ENCODE measurements around the gene MINK1. TPM values are rescaled to one million over a fixed set of nuclear protein-coding genes. Genes with fewer than 3 reads are reported as not detected.
A peak's percentile ranks its signal among the peaks of the same experiment; 100 is the strongest.

MINK1 gene
- total RNA-seq, 1 donor: 38.4 TPM

DNA sequence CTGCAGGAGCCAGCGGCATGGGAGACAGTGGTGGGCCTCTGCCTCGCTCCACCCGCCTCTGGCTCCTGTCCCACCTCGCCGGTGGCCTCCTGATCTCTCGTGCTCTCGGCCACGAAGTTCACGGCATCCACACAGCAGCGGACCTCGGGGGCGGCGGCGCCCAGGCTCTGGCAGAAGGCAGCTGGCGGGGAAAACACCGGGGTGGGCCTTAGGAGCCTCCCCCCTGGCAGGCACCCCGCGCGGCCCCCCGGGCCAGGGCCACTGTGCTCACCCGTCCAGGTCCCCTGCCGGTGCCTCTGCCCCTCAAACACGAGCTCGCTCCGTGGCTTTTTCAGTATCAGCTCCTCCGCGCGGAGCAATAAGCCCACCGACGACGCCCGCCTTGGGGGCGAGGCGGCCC, 65.8 kb downstream of the MINK1 start:
- TF ChIP-seq, protein P1, sequence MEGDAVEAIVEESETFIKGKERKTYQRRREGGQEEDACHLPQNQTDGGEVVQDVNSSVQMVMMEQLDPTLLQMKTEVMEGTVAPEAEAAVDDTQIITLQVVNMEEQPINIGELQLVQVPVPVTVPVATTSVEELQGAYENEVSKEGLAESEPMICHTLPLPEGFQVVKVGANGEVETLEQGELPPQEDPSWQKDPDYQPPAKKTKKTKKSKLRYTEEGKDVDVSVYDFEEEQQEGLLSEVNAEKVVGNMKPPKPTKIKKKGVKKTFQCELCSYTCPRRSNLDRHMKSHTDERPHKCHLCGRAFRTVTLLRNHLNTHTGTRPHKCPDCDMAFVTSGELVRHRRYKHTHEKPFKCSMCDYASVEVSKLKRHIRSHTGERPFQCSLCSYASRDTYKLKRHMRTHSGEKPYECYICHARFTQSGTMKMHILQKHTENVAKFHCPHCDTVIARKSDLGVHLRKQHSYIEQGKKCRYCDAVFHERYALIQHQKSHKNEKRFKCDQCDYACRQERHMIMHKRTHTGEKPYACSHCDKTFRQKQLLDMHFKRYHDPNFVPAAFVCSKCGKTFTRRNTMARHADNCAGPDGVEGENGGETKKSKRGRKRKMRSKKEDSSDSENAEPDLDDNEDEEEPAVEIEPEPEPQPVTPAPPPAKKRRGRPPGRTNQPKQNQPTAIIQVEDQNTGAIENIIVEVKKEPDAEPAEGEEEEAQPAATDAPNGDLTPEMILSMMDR (IDR thresholded peaks at IDR 0.05; ENCODE audit: insufficient read depth, low read length): no peak
- DNase-seq (ENCODE audit: low read depth): no peak
- H3K4me3 ChIP-seq (ENCODE audit: low read depth, low read length): peak overlapping the region; percentile 63

DNA sequence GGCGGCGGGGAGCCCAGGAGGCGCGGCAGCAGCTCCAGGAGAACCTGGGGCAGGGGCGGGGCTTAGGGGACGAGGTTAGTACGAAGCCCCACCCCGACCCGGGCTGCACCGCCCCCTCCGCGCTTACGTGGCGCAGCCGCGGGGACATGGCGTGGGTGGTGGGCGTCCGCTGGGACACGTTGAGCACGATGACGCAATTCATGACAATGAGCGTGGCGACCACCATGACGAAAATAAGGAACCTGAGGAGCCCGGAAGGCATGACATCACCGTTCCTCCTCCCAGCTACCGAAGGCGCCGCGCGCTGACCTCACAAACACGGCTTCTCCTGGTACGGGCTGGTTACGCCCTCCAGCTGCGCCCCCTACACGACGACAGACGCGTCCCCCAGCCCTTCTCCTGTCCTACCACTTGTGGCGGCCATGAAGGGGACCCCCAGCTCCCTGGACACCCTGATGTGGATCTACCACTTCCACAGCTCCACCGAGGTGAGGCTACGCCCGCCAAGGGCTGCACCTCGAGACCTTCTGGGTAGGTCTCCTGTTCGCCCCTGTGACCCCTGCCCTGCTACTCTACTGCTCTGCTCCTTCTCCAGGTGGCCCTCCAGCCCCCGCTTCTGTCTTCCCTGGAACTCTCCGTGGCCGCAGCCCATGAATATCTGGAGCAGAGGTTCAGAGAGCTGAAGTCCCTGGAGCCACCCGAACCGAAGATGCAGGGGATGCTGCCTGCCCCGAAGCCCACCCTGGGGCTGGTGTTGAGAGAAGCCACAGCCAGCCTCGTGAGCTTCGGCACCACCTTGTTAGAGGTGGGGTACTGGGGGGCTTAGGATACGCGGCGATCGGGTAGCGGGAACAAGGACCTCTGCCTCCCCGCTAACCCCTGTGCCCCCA, 66.4 kb downstream of the MINK1 start, which contains the start of gene C17orf107:
Gene C17orf107, plus strand, starts transcription at position 196 of the 890 bp plus-strand sequence. Its CDS starts 227 bp downstream, at position 423.
- peak within 1 kb of the TSS; percentile 63 for H3K4me3 ChIP-seq (ENCODE audit: low read depth, low read length)
- TF ChIP-seq, protein P1 (IDR thresholded peaks at IDR 0.05; ENCODE audit: insufficient read depth, low read length): no peak
- DNase-seq (ENCODE audit: low read depth): peak; percentile 68

DNA sequence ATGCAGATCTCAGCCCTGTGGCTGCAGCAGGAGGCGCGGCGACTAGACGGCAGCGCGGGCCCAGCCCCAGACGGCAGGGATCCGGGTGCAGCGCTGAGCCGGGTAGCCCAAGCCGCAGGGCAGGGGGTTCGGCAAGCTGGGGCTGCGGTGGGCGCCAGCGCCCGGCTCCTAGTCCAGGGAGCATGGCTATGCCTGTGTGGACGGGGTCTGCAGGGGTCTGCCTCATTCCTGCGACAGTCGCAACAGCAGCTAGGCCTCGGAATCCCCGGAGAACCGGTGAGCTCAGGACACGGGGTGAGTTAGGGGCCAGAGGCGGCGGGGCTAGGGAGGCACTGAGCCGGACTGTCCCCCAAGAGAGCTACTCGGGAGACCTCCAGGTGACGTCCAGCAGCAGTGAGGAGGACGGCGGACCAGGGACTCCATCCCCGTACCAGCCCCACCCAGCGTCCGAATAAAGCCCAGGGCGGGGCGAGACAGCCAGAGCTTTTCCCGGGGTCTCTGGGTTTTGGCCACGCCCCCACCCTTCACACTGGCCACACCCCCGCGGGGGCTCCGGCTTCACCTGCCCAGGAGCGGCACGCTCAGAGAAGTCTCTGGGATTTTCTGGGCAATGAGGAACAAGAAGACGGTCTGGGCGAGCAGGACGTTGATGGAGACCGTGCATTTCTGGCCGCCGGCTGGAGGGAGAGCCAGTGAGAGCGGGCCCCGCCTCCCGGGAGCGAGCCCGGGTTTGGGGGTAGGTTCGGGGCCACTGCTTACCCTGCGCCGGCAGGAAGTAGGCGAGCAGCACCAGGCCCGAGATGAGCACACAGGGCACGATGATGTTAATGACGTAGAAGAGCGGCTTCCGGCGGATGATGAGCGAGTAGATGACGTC, 67.3 kb downstream of the MINK1 start:
- no peak for DNase-seq (ENCODE audit: low read depth)
- TF ChIP-seq, protein P1 (IDR thresholded peaks at IDR 0.05; ENCODE audit: insufficient read depth, low read length): no peak
- H3K4me3 ChIP-seq (ENCODE audit: low read depth, low read length): no peak overlapping the region

DNA sequence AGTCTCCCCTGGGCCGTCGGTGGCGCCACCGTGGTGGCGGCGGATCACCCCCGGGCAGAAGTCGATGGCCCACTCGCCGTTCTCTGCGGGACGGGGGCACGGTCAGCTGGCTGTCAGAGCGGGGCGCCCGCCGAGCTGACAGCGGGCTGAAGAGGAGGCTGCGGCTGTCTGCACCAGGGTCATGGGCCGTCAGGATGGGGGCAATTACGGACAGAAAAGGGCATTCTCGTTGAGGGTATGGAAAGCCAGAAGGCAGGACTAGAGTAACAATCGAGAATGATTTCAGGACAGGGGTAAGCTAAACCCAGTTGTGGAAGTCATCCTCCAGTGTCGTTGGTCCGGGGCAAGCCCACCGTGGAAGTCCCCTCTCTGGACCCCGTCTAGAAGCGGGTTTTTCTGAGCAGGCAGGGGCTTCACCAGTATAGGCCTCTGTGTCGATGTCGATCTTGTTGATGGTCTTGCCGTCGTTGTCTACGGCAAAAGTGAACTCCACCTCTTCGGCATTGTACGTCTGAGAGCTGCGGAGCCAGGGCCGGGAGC, 68.0 kb downstream of the MINK1 start:
- TF ChIP-seq, protein P1 (IDR thresholded peaks at IDR 0.05; ENCODE audit: insufficient read depth, low read length): no peak
- no peak for DNase-seq (ENCODE audit: low read depth)
- H3K4me3 ChIP-seq (ENCODE audit: low read depth, low read length): no peak overlapping the region

DNA sequence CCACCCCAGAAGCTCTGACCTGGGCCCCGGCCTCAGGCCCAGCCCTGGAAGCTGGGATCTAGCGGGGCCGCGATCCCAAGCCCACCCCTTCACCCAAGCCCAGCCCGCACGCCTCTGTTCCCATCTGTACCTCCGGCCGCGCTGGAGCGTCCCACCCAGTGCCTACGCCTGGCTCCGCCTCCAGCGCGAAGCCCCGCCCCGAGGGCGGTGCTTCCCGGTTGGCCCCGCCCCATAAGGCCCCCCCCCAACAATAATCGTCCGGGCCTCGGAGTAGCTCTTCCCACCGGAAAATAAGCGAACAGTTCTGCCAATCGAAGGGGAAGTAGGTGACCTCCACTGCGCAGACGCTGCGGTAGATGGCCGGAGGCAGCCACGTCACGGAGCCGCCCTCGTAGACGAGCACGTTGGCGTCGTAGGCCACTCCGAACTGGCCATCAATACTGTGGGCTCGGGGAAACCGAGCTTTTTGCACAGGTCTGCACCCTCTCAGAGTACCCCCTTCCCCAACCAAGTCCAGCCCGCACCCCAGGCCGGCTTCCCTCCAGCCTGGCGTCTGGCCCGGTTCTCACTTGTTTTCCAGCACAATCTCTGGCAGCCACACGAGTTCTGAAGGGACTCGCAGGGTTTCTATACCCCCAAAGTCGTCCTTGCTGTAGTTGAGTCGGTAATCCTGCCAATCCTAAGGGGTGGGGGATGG, 68.7 kb downstream of the MINK1 start:
- no peak overlapping the region for H3K4me3 ChIP-seq (ENCODE audit: low read depth, low read length)
- TF ChIP-seq, protein P1 (IDR thresholded peaks at IDR 0.05; ENCODE audit: insufficient read depth, low read length): no peak
- no peak for DNase-seq (ENCODE audit: low read depth)

DNA sequence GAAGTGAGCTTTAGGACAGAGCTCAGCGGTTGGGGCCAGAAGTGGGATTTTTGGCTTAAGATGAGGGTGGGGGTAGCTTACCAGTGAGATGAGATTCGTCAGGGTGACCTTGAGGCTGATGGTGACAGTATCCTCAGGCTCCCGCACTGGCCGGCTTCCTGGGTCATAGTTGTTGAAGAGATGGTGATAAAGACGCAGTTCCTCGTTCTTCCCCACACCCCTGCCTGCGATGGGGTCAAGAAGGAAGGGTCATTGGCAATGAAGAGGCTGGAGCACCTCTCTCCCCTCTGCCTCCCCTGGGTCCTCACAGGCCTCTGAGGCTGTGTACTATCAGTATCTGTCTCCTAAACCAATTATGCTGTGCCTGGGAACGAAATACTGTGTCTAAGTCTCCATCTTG, 69.4 kb downstream of the MINK1 start:
- TF ChIP-seq, protein P1 (IDR thresholded peaks at IDR 0.05; ENCODE audit: insufficient read depth, low read length): no peak

More for the DNA sequence above, 69.4 kb downstream of the MINK1 start:
- no peak for DNase-seq (ENCODE audit: low read depth)
- no peak overlapping the region for H3K4me3 ChIP-seq (ENCODE audit: low read depth, low read length)
